Heart right ventricle (tissue), 16 donors: ENCODE data around the gene PHACTR2. TPM values are rescaled to one million over a fixed set of nuclear protein-coding genes. Genes with fewer than 3 reads are reported as not detected.
A peak's percentile ranks its signal among the peaks of the same experiment; 100 is the strongest.
"Not testable (repeated sequence)": the region's sequence is repeated elsewhere in the genome, so short reads cannot be mapped to it uniquely, and the experiment has no call there.

Experiments
- ATAC-seq, 8 donors: fragments of 200-7000 bp; cut with Tn5 transposase; one replicate each; pipeline ENCODE4 v1.9.1; 2020; ENCODE audit warnings: mild to moderate bottlenecking in 8 of 8, moderate library complexity in 8 of 8, moderate number of reproducible peaks in 1 of 8
- DNase-seq, 2 donors: peaks; one replicate each; pipeline ENCODE4 v3.0.0-alpha.2; 2020
- H3K27ac ChIP-seq, 10 donors: fragments of 200-600 bp; sonication (generic) in 2 of 10; one replicate each; pipeline versions ENCODE4 v1.5.0 to v1.8.0; 2020 to 2022; ENCODE audit warnings: mild to moderate bottlenecking in 3 of 10
- H3K27me3 ChIP-seq, 7 donors: fragments of 200-600 bp; one replicate each; pipeline ENCODE4 v1.8.0; 2021 to 2022; ENCODE audit warnings: mild to moderate bottlenecking in 2 of 7
- H3K36me3 ChIP-seq, 9 donors: fragments of 200-600 bp; sonication (generic) in 1 of 9; one replicate each; pipeline versions ENCODE4 v1.5.0 to v1.8.0; 2020 to 2022; ENCODE audit warnings: mild to moderate bottlenecking in 2 of 9
- H3K4me1 ChIP-seq, 9 donors: fragments of 200-600 bp; sonication (generic) in 1 of 9; one replicate each; pipeline versions ENCODE4 v1.5.0 to v1.8.0; 2020 to 2022; ENCODE audit warnings: mild to moderate bottlenecking in 4 of 9
- H3K4me3 ChIP-seq, 10 donors: fragments of 200-600 bp; sonication (generic) in 2 of 10; one replicate each; pipeline versions ENCODE4 v1.5.0 to v1.8.0; 2020 to 2022; ENCODE audit warnings: mild to moderate bottlenecking in 7 of 10, moderate library complexity in 2 of 10
- H3K9me3 ChIP-seq, 11 donors: fragments of 200-600 bp in 10 of 11; sonication (generic) in 2 of 11; one replicate each; pipeline versions ENCODE4 v1.5.0 to v1.8.0; 2013 to 2022; ENCODE audit warnings: mild to moderate bottlenecking in 2 of 11, control low read depth in 1 of 11, moderate library complexity in 1 of 11
- WGBS, 2 donors: extraction: QIAGEN DNeasy Blood & Tissue Kit; methylation state at CpG; one replicate each; pipeline ENCODE4 v1.1.7; 2013; ENCODE audit warnings: inconsistent platforms in 1 of 2; 5-methylcytosine and 5-hydroxymethylcytosine counted together
- intact Hi-C, 10 donors: fragments of 100-400 bp; cut with DNase I; formaldehyde crosslinking; loops; one replicate each; pipeline versions ENCODE4 v1.11.1 to v1.14.2; 2022
- long read RNA-seq, 3 donors: library from polyadenylated mRNA; unstranded; transcript quantifications; one replicate each; pipeline ENCODE4 v2.0.0, GENCODE V29; 2020 to 2021
- polyA plus RNA-seq, 2 donors: library from polyadenylated mRNA; stranded (reverse); fragments of 200-250 nt; gene quantifications; one replicate each; pipeline ENCODE4 v1.2.3, GENCODE V29; 2013
- total RNA-seq, 10 donors: library from RNA; stranded (reverse); fragmentation: NEBNext Ultra II Directional in 3 of 10; extraction: Animal tissue kit (Norgen Biotek cat#: 25700) in 3 of 10; gene quantifications; one replicate each; pipeline versions ENCODE4 v1.2.1 to v1.2.4, GENCODE V29; 2021 to 2023
- TF ChIP-seq, protein P1 (sequence below), 9 donors: fragments of 200-600 bp; sonication (generic) in 2 of 9; IDR thresholded peaks; one replicate each; pipeline versions ENCODE4 v1.5.0 to v1.8.0; 2021 to 2022; ENCODE audit warnings: antibody characterized with exemption in 9 of 9, mild to moderate bottlenecking in 5 of 9, moderate library complexity in 1 of 9
- donor health status: Arrhythmogenic right ventricular cardiomyopathy.
- donor health status: ischemic (EF 13 %, LVEDD 7.1; RV severe dilation, severe dysfunction).
- donor health status: healthy with polysubstance abuse.
- donor health status: DM: no; HTN: yes; CAD: no.
- donor health status: DM: no; HTN: no; CAD: no.
- donor health status: ischemic (EF 25% LVEDD 6.9; RV normal size, moderate dysfunction).
- donor health status: ischemic (EF 25% LVEDD 5.7; RV mildly dilated, moderate dysfunction).
- donor health status: healthy.
- donor health status: DM: yes; HTN: yes; CAD: no.
- donor health status: Ischemic cardiomyopathy.
- donor health status: ischemic (EF 35%, LVEDD 5.7; RV mildly dilated, moderate dysfunction).
- donor health status: nonischemic (EF 11% LVEDD 7.7; RV severe dilation, severe dysfunction).
- donor health status: DM: yes; HTN: yes; CAD: no.
- donor health status: PGD.
- donor health status: ischemic (EF 29% LVEDD 5.4; RV normal size, mild dysfunction).
- donor health status: nonischemic (EF 23%, LVEDD 6.1; RV moderate dilation, normal function).

The PHACTR2 gene
- 10 to 100 TPM; 50.9 to 96.3 (median 72.6) TPM for total RNA-seq
- 10 to 100 TPM in 1 of 2 donors, 1 to 10 TPM in 1; 6.5 to 10.4 TPM for polyA plus RNA-seq
- long read RNA-seq, donor 1, full-length matches to known transcripts: 54 of 75 reads
- long read RNA-seq, donor 1, partial matches to known transcripts: 15 of 75 reads
- long read RNA-seq, donor 1, other reads (novel, unspliced or antisense): 6 of 75 reads
- long read RNA-seq, donor 2, full-length matches to known transcripts: 67 of 111 reads
- long read RNA-seq, donor 2, partial matches to known transcripts: 36 of 111 reads
- long read RNA-seq, donor 2, other reads (novel, unspliced or antisense): 8 of 111 reads
- long read RNA-seq, donor 3, full-length matches to known transcripts: 46 of 129 reads
- long read RNA-seq, donor 3, partial matches to known transcripts: 73 of 129 reads
- long read RNA-seq, donor 3, other reads (novel, unspliced or antisense): 10 of 129 reads

DNA sequence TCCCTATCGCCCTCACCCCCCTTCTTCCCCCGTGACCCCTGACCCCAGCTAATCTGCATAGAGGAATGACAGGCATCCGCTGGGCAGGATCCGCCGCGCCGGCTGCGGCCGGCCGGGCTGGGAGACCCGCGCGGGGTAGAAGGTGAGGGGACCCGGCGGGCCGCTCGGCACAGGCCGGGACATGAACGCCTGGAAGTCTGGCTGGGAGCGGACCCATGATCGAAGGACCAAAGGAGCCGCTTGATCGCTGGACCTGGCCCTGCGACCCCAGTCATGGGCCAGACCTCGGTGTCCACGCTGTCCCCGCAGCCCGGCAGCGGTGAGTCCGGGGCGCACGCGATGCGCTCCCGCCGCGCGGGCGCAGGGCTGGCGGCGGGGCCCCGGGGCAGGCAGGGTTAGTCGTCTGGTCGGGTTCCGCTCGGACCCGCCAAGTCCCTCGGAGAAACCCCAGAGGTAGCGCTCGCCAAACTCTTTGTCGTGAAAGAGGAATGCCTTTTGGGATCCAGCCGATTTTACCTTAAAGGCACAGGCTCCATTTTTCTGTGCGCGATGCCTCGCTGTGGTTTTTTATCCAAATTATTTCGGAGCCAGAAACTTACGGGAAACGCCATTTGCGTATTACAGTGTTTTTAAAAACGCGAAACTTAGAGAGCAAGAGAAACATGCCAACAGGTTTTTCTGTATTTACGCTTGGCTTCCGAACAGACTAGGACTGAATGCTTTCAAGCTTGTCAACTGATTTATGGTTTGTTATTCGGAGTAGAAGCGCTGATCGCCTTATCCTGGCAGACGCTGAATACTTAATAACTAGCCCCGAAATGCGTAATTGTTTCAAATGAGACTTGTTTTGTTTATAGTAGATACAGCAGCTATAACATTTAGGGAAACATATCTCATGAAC, at the start of gene PHACTR2:
TSS of gene PHACTR2 (plus strand) at position 75 of the 901 bp plus-strand sequence. CDS start at position 274, 199 bp downstream.
- ATAC-seq (peak; percentile 88 to 98 (median 92)), DNase-seq (peak; percentile 79 to 86)
- H3K36me3 ChIP-seq: no peaks in the 10 kb centered on the region
- intact Hi-C loops: loop anchor here in 5 of 10 donors (2.0 to 5.0 kb wide), 8 partner anchors 54 to 165 kb away; partner anchors contain the start of gene LTV1 (in 3 of the 5)
- H3K4me3 ChIP-seq: peak within 1 kb of the TSS; percentile 56 to 83 (median 78)
- peak within 1 kb of the TSS; percentile 92 to 99 (median 98) for H3K27ac ChIP-seq
- WGBS, 2 donors: 0% methylated on average over 69 of the region's 69 CpGs
- peaks cover 0 to 13% (median 7%) of the 10 kb centered on the region in 11 donors for H3K9me3 ChIP-seq
- TF ChIP-seq, protein P1, sequence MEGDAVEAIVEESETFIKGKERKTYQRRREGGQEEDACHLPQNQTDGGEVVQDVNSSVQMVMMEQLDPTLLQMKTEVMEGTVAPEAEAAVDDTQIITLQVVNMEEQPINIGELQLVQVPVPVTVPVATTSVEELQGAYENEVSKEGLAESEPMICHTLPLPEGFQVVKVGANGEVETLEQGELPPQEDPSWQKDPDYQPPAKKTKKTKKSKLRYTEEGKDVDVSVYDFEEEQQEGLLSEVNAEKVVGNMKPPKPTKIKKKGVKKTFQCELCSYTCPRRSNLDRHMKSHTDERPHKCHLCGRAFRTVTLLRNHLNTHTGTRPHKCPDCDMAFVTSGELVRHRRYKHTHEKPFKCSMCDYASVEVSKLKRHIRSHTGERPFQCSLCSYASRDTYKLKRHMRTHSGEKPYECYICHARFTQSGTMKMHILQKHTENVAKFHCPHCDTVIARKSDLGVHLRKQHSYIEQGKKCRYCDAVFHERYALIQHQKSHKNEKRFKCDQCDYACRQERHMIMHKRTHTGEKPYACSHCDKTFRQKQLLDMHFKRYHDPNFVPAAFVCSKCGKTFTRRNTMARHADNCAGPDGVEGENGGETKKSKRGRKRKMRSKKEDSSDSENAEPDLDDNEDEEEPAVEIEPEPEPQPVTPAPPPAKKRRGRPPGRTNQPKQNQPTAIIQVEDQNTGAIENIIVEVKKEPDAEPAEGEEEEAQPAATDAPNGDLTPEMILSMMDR (IDR thresholded peaks at IDR 0.05): no peak
- H3K27me3 ChIP-seq: no peaks in the 10 kb centered on the region
- H3K4me1 ChIP-seq: peaks cover 0 to 68% (median 43%) of the 10 kb centered on the region in 9 donors

DNA sequence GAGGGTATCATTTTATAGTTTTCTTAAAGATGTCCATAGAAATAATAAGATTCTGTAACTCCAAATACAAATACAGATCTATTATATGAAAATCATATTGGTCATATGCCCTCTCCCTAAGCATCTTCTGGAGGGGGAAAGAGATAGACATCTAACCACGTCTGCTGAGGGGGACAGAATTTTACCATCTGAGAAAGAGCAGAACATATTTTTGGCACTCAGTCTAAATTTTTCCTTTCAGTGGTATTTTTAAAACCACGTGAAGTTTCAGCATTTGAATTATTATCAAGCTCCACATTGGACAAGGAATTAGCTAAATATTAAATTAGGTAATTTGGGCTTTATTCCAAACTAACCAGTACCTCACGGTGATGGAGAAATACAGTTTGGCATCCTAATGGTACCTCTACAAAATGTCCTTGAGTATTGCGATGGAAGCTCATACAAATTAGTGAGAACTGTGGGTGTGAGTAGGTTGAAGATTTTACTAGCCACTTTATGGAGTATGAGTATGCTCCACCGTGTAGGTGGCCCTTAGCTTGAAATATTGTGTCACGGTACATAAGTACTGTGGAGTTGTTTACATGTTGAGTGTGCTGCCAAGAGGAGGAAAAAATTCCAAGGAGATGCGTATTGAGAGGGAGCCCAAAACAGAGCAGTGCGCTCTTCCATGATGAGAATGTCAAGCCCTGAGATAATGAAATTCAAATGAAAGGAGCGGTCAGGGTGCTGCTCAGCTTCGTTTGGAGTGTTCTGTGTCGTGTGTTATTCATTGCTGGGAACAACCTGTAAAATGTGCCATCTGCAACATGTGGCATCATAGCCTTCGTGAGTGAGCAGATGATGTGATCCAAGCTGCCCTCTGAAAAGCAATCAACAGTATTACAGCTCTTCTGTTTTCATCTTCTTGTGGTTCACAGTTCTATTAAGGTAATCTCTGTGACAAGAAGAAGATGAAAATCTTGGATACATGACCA, 48.4 kb upstream of the PHACTR2 start:
- no peak overlapping the region for H3K27ac ChIP-seq
- no peak for DNase-seq
- ATAC-seq: no peak

DNA sequence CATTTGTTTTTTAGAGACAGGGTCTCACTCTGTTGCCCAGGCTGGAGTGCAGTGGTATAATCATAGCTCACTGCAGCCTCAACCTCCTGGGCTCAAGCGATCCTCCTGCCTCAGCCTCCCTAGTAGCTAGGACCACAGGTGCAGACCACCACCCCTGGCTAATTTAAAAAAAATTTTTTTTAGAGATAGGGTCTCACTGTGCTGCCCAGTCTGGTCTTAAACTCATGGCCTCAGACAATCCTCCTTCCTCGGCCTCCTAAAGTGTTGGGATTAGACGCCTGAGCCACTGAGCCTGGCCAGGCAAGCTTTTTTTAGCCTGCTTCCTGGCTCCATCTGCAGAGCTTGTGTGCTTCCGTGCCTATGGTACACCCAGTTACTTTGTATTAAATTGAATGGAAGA, 46.6 kb upstream of the PHACTR2 start:
- WGBS, 2 donors: 87 to 91% methylated on average over 4 of the region's 4 CpGs
- intact Hi-C loops, H3K27ac ChIP-seq, ATAC-seq, H3K36me3 ChIP-seq, H3K4me3 ChIP-seq, H3K9me3 ChIP-seq, H3K27me3 ChIP-seq, H3K4me1 ChIP-seq, DNase-seq: not testable (repeated sequence)

More for the DNA sequence above, 48.4 kb upstream of the PHACTR2 start:
- 84 to 88% methylated on average over 12 of the region's 12 CpGs for WGBS, 2 donors
- Histone ChIP-seq H3K27me3 (no peaks in the 10 kb centered on the region), H3K4me3 (no peak overlapping the region), H3K9me3 (no peaks in the 10 kb centered on the region), H3K36me3 (no peaks in the 10 kb centered on the region), H3K4me1 (no peaks in the 10 kb centered on the region)
- TF ChIP-seq, protein P1 (IDR thresholded peaks at IDR 0.05): no peak
- intact Hi-C loops: no loop called here

DNA sequence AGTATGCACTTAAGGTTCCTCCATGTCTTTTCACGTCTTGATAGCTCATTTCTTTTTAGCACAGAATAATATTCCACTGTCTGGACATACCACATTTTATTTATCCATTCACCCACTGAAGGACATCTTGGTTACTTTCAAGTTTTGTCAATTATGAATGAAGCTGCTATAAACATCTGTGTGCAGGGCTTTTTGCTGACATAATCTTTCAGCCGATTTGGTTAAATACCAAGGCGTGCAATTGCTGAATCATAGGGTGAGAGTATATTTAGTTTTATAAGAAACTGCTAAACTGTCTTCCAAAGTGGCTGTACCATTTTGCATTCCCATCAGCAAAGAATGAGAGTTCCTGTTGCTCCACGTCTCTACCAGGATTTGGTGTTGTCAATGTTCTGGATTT, 44.9 kb upstream of the PHACTR2 start:
- WGBS, 2 donors: 96 to 97% methylated on average over 4 of the region's 4 CpGs
- no peaks in the 10 kb centered on the region for H3K4me1 ChIP-seq
- TF ChIP-seq, protein P1 (IDR thresholded peaks at IDR 0.05): no peak
- no peaks in the 10 kb centered on the region for H3K27me3 ChIP-seq
- DNase-seq (no peak), ATAC-seq (no peak)
- no peak overlapping the region for H3K27ac ChIP-seq
- H3K4me3 ChIP-seq: no peak overlapping the region
- intact Hi-C loops: no loop called here
- H3K9me3 ChIP-seq: no peaks in the 10 kb centered on the region
- H3K36me3 ChIP-seq: no peaks in the 10 kb centered on the region
